IPS-18c (cell line): Measurements from ENCODE around the gene PPP1R37.

Experiments used
- H3K4me3 ChIP-seq: 2 replicates; pipeline ENCODE4 v1.7.0; 2013; ENCODE audit warnings: low read depth, mild to moderate bottlenecking, low read length, moderate library complexity; ENCODE audit not compliant: insufficient read depth
- H3K9me3 ChIP-seq: one replicate; pipeline ENCODE4 v1.6.1; 2013; ENCODE audit warnings: mild to moderate bottlenecking, low read length, moderate library complexity; ENCODE audit not compliant: control insufficient read depth, insufficient read depth

PPP1R37 gene

DNA sequence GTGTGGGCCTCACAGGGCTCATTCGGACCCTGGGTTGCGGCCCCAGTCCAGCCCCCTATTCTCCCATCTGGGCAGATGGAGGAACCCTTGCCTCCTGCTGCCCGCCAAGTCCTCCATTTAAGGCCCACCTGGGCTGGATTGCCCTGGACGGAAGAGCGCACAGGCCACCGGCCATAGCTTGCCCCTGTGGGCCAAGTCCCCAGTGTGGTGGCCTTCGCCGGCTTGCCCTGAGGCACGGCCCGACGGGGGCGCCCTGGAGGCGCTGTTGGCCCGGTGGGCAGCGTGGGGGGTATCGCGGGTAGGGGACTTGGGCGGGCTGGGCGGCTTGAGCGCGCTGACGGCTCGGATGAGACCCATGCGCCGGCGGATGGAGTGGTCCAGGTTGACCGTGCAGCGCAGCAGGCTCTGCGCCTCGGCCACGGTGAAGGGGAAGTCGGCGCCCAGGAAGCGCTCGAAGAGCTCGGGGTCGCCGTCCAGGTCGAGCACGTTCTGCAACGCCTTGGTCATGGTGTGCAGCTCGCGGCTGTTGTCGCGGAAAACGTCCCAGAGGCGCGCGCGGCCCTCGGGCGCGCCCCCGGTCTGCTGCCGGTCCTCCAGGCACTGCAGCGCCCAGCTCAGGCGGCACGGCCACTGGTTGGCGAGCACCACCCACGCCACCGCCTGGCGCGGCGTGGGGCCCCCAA, 59.0 kb downstream of the PPP1R37 start:
- no peak overlapping the region for H3K4me3 ChIP-seq

GRCh38 chr19:45152504-45153338, 59.7 kb downstream of the PPP1R37 start:
- H3K4me3 ChIP-seq = no peak overlapping the region
- no peaks in the 10 kb centered on the region for H3K9me3 ChIP-seq

More for the DNA sequence above, 59.0 kb downstream of the PPP1R37 start:
- H3K9me3 ChIP-seq = no peaks in the 10 kb centered on the region

DNA sequence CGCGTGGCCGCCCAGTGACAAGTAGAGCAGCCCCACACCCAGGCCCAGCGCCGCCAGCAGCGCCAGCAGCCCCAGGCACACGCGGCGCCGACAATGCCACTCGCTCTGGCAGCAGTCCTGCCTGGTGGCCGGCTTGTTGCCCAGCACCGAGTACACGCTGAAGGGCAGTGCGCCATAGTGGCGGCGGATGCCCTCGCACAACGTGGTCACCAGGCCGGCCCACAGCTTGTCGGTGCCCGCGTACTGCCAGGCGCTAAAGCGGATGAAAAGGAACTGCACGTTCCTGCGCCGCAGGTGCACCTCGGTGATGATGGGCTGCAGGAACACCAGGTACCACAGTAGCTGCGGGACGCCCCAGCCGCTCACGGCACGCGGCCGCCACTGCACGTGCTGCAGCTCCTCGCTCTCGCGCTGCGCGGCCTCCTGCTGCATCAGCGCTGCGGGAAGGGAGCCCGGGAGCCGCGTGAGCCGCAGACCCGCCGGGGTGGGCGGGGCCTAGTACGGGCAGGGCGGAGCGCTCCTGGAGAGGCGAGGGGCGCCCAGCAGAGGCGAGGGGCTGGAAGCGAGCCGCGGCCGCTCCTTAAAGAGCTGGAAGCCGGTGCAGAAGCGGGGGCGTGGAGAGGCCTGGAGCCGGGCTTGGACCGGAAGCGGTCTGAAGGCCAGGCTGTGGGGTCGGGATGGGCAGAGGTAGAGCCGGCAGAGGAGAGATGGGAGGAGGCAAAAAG, 60.5 kb downstream of the PPP1R37 start:
- H3K9me3 ChIP-seq = no peaks in the 10 kb centered on the region
- peak overlapping the region; percentile 42 for H3K4me3 ChIP-seq

DNA sequence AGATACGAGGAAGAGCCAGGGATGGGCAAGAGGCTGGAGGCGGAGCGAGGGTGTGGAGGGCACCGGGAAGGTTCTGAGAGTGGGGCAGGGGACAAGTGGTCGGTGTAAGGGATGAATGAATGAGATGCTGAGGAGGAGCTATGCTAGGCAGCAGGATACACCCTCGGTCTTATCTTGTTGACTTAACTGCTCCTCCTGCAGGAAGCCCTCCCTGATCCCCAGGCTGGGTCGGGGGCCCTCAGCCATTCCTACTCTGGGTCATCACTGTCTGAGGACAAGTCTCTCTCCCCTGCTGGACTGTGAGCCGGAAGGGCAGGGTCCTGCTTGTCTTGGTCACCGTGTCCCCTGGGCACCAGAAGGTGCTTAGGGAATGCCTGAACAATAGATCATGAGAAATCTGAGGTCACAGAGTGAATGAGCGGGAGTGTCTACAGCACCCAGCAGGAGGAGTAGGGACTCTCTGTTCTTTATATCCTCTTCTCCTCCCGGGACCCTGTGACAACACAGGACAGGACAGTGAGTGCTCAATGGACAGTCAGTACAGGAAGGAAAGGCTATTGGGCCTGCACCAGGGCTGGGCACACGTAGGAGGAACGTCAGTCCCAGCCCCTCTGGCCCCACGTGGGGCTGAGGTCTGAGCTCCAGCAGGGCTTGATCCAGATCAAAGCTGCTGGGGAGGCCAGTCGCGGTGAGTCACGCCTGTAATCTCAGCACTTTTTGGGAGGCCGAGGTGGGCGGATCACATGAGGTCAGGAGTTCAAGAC, 61.3 kb downstream of the PPP1R37 start:
- no peaks in the 10 kb centered on the region for H3K9me3 ChIP-seq
- H3K4me3 ChIP-seq = peak overlapping the region; percentile 42

DNA sequence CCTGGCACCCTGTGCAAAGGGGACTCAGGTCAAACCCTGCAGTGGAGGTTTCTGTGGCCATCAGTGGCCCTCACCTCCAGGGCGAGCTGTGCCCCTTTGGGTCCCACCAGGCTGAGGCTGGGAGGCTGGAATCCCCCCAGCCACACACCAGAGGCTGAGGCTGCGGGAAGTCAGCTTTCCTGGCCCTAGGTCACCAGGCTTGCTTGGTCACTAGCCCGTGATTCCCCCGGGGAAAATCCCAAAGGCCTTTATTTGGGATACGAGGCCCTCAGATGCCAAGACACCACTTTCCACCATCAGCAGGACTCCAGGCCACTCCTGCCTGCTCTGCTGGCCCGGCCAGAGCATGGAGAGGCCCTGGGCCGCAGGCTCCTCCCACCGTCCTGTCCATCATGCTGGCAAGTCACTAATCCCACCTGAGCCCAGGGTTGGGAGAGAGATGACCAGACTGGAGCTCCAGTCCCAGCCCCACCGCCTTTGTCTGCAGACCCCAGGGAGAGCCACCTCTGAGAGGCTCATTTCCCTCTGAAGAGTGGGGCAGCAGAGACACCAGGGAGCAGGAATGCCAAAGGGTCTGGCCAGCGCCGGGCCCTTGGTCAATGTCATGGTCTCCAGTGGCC, 63.1 kb downstream of the PPP1R37 start:
- H3K9me3 ChIP-seq = no peaks in the 10 kb centered on the region

DNA sequence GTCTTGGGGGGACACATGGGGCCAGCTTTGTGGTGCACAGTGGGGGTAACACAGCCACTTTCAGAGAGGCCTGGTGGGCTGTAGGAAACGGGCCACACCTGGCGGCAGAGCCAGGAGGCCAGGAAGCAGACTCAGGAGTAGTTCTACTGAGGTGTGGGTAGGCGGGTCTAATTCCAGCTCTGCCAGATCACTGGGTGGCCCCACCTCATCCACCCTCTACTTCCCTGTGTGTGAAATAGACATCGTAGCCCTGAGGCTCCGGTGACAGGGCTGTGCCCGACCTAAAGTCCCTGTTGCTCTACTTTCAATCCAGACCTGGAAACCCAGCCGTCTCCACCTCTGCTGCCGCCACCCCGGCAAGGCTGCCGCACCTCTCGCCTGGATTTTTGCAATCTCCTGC, 63.8 kb downstream of the PPP1R37 start:
- H3K4me3 ChIP-seq = no peak overlapping the region
- no peaks in the 10 kb centered on the region for H3K9me3 ChIP-seq

More for the DNA sequence above, 63.1 kb downstream of the PPP1R37 start:
- H3K4me3 ChIP-seq = no peak overlapping the region

DNA sequence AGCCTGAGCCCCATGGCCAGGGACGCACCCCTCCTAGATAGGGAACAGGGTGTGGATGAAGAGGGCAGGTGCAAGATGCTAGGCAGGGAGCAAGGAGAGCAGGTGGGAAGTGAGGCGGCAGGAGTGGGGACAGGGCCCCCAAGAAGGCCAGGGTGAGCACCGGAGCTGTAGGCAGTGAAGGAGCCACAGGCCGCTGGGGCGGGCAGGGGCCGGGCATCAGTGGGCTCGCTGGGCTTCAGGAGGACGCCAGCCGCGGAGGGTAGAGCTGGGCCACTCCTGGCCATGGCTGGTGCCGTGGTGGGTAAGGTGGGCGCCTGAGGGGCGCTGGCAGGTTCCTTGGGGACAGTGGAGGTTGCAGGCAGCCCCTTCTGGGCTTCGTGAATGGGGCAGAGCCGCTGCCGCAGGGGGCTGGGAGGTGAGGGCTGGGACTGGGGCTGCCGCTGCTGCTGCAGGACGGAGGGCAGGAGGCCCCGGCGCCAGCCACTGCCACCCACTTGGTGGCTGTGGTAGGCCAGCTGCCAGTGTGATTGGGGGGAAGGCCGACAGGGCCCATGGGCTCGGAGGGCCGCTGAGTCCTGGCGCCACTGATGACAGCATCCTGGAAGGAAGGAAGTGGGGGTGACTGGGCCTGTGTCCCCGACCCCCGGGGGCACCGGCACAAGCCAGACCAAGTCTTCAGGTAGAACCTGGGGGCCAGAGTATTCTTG, 65.7 kb downstream of the PPP1R37 start:
- no peak overlapping the region for H3K4me3 ChIP-seq

DNA sequence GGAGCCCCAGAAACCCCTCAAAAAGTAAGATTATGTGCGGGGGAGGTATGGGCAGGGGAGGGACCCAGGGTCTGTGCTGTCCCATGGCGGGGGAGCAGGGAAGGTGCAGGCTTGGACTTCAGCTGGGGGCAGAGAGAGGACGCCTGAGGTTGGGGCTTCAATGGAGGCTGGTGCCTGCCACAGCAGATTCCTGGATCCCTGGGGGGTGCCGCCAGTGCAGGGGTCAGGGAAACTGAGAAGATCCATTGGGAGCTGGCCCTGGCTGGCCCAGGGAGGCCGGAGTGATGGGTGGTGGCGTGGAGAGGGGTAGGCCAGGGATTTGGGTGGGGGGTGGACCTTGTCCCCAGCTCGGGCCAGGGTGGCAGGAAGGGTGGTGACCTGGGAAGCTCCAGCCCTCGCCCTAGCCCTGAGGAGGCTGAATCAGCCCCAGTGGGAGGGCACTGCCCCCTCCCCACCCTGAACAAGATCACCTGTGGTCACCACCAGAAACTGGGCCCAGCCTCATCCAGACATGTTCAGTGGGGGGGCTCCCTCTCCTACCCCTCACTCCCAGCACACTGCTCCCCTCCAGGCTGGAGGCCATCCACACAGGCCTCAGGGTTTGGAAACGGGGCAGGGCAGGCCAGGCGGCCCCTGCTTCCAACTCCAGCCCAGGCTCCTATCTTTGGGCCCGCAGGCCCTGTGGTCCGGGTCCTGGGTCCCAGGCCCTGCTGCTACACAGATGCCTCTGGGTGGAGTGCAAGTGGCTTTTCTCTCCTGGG, 66.4 kb downstream of the PPP1R37 start:
- Histone ChIP-seq H3K4me3 (no peak overlapping the region), H3K9me3 (no peaks in the 10 kb centered on the region)

More for the DNA sequence above, 65.7 kb downstream of the PPP1R37 start:
- no peaks in the 10 kb centered on the region for H3K9me3 ChIP-seq

- no peaks in the 10 kb centered on the region for H3K9me3 ChIP-seq
- no peak overlapping the region for H3K4me3 ChIP-seq
These were observed 67.0 kb downstream of the PPP1R37 start for GRCh38 chr19:45159971-45160324.

- H3K4me3 ChIP-seq = no peak within 1 kb of the TSS; the same call in 1 of the 2 replicates
- no peaks in the 10 kb centered on the region for H3K9me3 ChIP-seq
These were observed 68.1 kb downstream of the PPP1R37 start, which contains the start of gene NKPD1 for GRCh38 chr19:45160870-45161737. Gene NKPD1 (minus strand): TSS chr19:45160982. CDS start chr19:45160150, 832 bp downstream.

DNA sequence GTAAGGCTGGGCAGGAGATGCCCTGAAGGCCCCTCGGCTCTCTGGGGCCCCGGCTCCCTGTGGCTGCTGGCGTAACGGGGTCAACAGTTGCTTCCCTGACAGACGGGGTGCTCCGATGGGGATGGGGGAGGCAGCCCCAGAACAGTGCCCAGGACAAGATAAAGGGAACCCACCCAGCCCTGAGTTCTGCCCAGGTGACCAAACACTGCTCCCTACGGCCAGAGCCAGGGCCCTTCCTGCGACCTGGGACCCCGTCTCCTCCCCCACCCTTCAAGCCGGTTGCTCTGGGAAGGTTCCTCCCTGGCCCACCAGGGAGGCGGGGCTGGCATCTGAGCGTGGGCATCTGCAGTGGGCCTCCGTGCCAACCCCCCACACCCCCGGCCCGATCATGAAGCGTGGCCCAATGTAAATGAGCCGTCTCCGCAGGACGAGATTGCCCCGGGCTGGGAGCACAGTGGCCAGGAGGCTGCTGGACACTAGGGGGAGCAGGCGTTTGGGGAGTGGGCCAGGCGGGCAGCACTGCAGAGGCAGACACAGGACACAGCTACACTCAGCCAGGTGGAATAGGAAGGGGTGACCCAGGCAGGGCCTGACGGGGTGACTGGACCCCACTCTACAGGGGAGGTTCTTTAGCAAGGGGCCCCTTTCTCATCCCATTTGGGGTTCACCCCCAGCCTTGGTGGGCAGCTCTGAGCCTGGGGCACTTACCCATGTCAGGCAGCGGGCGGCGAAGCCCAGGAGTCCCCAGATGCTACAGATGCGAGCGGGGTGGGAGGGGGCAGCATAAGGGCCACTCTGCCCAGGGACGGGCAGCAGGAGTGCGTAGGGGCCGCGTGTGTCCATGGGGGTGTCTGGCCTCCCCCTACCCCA, 69.0 kb downstream of the PPP1R37 start:
- Histone ChIP-seq H3K4me3 (no peak overlapping the region; the same call in 1 of the 2 replicates), H3K9me3 (no peaks in the 10 kb centered on the region)

DNA sequence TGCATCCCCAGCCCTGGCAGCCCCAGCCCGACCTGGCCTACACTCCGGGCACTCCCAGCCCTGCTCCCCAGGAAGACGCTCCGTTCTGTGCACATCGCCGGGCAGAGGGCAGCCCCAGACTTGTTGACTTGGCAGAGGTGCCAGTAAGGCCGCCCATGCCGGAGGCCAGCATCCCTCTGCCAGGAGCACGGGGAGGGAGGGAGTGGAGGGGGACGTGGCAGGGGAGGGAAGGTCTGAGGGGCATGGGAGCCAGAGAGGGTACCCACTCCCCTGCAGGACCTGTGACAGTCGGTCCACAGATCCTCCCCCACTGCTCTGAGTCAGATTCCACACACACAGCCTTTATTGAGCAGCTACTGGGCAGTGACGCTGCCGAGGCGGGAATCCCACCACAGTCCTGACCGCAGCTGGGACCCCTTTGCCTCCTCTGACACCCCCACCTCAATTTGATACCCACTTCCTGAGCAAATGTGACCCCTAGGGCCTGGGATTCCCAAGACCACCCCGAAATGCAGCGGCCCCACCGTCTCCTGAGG, 69.7 kb downstream of the PPP1R37 start:
- H3K9me3 ChIP-seq = no peaks in the 10 kb centered on the region
- no peak overlapping the region for H3K4me3 ChIP-seq

DNA sequence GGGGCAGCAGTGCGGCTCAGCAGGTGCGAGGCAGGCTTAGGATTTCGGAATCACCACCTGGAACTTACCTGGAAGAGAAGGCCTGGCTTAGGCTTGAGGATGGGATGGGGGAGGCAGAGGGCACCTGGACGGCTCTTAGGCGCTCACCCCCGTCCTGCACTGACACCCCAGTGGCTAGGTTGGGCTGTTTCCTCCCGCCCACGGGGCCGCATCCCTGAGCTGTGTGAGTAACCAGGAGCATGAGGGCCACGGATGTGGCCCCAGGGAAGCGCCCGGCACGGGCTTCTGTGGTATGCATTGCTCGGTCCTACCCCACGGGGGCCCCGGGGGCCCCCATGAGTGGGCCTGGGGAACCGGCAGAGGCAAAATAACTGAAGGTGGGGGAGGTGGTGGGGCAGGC, 70.2 kb downstream of the PPP1R37 start:
- Histone ChIP-seq H3K9me3 (no peaks in the 10 kb centered on the region), H3K4me3 (no peak overlapping the region)
